Measurements from ENCODE around the gene NELL1. TPM values are rescaled to one million over a fixed set of nuclear protein-coding genes. Genes with fewer than 3 reads are reported as not detected.

Gene NELL1
- total and polyA plus RNA-seq, 2 donors from 2014 or later = 0.31 to 14.8 TPM

- FAIRE-seq (no peak), DNase-seq (no peak)
- TF ChIP-seq, protein P1, sequence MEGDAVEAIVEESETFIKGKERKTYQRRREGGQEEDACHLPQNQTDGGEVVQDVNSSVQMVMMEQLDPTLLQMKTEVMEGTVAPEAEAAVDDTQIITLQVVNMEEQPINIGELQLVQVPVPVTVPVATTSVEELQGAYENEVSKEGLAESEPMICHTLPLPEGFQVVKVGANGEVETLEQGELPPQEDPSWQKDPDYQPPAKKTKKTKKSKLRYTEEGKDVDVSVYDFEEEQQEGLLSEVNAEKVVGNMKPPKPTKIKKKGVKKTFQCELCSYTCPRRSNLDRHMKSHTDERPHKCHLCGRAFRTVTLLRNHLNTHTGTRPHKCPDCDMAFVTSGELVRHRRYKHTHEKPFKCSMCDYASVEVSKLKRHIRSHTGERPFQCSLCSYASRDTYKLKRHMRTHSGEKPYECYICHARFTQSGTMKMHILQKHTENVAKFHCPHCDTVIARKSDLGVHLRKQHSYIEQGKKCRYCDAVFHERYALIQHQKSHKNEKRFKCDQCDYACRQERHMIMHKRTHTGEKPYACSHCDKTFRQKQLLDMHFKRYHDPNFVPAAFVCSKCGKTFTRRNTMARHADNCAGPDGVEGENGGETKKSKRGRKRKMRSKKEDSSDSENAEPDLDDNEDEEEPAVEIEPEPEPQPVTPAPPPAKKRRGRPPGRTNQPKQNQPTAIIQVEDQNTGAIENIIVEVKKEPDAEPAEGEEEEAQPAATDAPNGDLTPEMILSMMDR (IDR thresholded peaks at IDR 0.05; ENCODE audit: borderline replicate concordance, extremely low read depth, insufficient read depth) = no peak
Measured at GRCh38 chr11:20917306-20917705, 247.9 kb downstream of the NELL1 start.

DNA sequence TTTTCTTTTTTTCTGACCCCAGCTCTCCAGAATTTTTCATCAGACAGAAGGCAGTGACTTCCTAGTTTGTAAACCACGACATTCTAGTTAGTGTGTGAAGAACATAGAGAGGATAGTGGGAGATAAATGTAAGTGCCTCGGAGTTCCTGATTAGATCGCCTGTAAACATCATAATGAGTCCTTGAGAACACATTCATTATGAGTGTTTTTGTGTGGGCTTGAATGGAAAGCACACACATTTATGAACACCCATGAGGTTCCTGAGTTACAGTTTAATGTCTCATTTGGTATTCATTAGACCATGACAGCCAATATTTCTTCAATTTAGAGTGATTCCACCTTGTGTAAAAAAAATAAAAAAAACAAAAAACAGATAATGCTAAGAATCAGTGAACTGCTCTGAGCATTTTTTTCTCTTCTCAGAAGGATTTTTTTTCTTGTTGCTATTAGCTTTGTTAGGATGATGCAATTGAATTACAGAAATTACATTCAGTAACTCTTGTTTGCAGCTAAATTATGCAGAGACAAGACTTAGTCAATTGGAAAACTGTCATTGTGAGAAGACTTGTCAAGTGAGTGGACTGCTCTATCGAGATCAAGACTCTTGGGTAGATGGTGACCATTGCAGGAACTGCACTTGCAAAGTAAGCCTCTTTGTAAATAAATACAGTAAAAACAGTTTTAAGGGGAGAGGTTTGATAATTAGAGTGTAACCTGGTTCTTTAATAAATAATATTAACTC lies 257.6 kb downstream of the NELL1 start:
- DNase-seq = no peak
- TF ChIP-seq, protein P1 (IDR thresholded peaks at IDR 0.05; ENCODE audit: borderline replicate concordance, extremely low read depth, insufficient read depth) = no peak
- no peaks in the 10 kb centered on the region for H3K27me3 ChIP-seq (ENCODE audit: control insufficient read depth, insufficient read depth, low read length)
- FAIRE-seq = no peak
- no peak overlapping the region for H3K9ac ChIP-seq (ENCODE audit: low read length in 3 of 3)
- H3K36me3 ChIP-seq (ENCODE audit: control insufficient read depth in 2 of 3, insufficient read depth in 3 of 3, low read length in 3 of 3) = no peaks in the 10 kb centered on the region
- H3K4me1 ChIP-seq (ENCODE audit: control insufficient read depth in 2 of 3, insufficient read depth in 2 of 3, low read depth in 1 of 3, low read length in 3 of 3) = no peaks in the 10 kb centered on the region
- intact Hi-C loops (cut with DNase I) = no loop called here
- no peak overlapping the region for H3K27ac ChIP-seq (ENCODE audit: low read depth in 2 of 2, low read length in 2 of 2)
- H3K9me3 ChIP-seq (ENCODE audit: control insufficient read depth in 2 of 3, insufficient read depth in 1 of 3, low read length in 3 of 3) = no peaks in the 10 kb centered on the region
- H3K4me3 ChIP-seq (ENCODE audit: low read length in 3 of 3) = no peak overlapping the region

More at GRCh38 chr11:20917306-20917705, 247.9 kb downstream of the NELL1 start:
- H3K4me1 ChIP-seq (ENCODE audit: control insufficient read depth in 2 of 3, insufficient read depth in 2 of 3, low read depth in 1 of 3, low read length in 3 of 3) = no peaks in the 10 kb centered on the region
- no peak overlapping the region for H3K27ac ChIP-seq (ENCODE audit: low read depth in 2 of 2, low read length in 2 of 2)
- no peak overlapping the region for H3K4me3 ChIP-seq (ENCODE audit: low read length in 3 of 3)
- no peaks in the 10 kb centered on the region for H3K9me3 ChIP-seq (ENCODE audit: control insufficient read depth in 2 of 3, insufficient read depth in 1 of 3, low read length in 3 of 3)
- no peaks in the 10 kb centered on the region for H3K27me3 ChIP-seq (ENCODE audit: control insufficient read depth, insufficient read depth, low read length)
- no peak overlapping the region for H3K9ac ChIP-seq (ENCODE audit: low read length in 3 of 3)
- intact Hi-C loops (cut with DNase I) = no loop called here
- H3K36me3 ChIP-seq (ENCODE audit: control insufficient read depth in 2 of 3, insufficient read depth in 3 of 3, low read length in 3 of 3) = no peaks in the 10 kb centered on the region

GRCh38 chr11:20931029-20931428 lies 261.6 kb downstream of the NELL1 start:
- Histone ChIP-seq H3K27me3 (ENCODE audit: control insufficient read depth, insufficient read depth, low read length) (no peaks in the 10 kb centered on the region), H3K9me3 (ENCODE audit: control insufficient read depth in 2 of 3, insufficient read depth in 1 of 3, low read length in 3 of 3) (no peaks in the 10 kb centered on the region), H3K9ac (ENCODE audit: low read length in 3 of 3) (no peak overlapping the region), H3K27ac (ENCODE audit: low read depth in 2 of 2, low read length in 2 of 2) (no peak overlapping the region), H3K4me1 (ENCODE audit: control insufficient read depth in 2 of 3, insufficient read depth in 2 of 3, low read depth in 1 of 3, low read length in 3 of 3) (no peaks in the 10 kb centered on the region), H3K36me3 (ENCODE audit: control insufficient read depth in 2 of 3, insufficient read depth in 3 of 3, low read length in 3 of 3) (no peaks in the 10 kb centered on the region), H3K4me3 (ENCODE audit: low read length in 3 of 3) (no peak overlapping the region)
- FAIRE-seq = no peak
- DNase-seq = no peak
- TF ChIP-seq, protein P1 (IDR thresholded peaks at IDR 0.05; ENCODE audit: borderline replicate concordance, extremely low read depth, insufficient read depth) = no peak
- intact Hi-C loops (cut with DNase I) = no loop called here

Data from kidney (tissue), 14 donors.